HG03457 (cell line): ENCODE measurements around the gene CARHSP1.
"Not testable (repeated sequence)": the region's sequence is repeated elsewhere in the genome, so short reads cannot be mapped to it uniquely, and the experiment has no call there.

ENCODE experiments used
- ATAC-seq: cut with Tn5 transposase; IDR thresholded peaks from one replicate; pipeline ENCODE4 v1.9.1; 2021; ENCODE audit warnings: moderate number of reproducible peaks; ENCODE audit not compliant: unreplicated experiment

CARHSP1 gene

GRCh38 chr16:8873866-8874195, 5.0 kb upstream of the CARHSP1 start:
- not testable (repeated sequence) for ATAC-seq

- ATAC-seq: no peak
Measured at GRCh38 chr16:8872967-8873865, 4.4 kb upstream of the CARHSP1 start.

GRCh38 chr16:8872071-8872470, 3.3 kb upstream of the CARHSP1 start:
- ATAC-seq: no peak

- not testable (repeated sequence) for ATAC-seq
Measured at GRCh38 chr16:8869988-8870241, 1.1 kb upstream of the CARHSP1 start.

DNA sequence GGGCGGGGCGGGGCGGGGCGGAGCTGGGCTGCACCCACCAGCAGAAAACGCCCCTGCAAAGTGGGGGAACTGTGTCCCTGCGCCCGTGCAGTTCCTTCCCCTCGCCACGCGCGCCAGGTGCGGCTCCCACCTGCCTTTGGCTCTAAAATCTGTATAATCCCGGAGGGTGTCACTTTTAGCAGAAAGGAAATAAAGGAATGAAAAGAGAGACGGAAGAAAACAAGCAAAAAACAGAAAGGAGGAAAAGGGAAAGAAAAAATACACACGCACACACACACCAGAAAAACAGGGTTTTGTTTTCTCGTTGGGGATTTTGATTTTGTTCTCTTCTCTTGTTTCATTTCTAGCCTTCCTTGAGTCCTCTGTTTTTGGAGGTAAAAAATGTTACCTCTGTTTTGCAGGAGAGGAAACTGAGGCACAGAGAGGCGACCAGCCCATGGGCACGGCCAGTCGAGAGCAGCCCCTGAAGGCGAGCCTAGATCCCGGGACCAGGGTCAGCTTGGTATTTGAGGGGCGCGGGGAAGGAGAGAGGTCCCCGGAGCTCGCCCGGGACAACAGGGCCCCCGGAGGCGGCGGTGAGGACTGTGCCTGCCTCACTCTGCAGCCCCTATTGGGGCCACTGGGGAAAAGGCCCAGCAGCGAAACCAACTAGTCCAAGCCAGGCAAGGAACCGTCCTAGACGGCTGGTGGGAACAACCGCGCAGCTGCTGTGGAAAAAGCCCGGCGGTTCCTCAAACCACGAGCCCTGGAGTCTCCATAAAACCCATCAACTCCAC, 594 bp upstream of the CARHSP1 start:
- no peak for ATAC-seq

DNA sequence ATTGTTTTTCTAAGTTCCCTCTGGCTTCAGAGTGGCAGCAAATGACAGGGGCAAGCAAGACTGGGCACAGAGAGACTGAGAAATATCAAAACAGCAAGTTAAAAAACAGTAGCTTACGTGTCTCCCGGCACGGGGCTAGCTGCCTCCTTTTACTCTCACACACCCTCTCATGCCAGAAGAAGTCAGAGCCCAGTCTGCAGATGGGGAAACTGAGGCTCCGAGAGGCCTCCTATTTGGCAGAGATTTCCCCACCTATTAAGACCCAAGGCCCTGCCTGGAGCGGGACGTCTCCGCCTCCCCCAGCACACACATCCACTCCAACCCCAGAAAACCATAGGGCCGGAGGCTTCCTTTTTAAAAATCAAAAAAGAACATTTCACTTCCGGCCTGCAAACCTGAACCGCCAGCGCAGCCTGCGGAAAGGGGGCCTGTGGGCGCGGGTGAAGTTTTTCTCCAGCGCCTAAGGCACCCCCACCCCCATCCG, 832 bp downstream of the CARHSP1 start:
- no peak for ATAC-seq

DNA sequence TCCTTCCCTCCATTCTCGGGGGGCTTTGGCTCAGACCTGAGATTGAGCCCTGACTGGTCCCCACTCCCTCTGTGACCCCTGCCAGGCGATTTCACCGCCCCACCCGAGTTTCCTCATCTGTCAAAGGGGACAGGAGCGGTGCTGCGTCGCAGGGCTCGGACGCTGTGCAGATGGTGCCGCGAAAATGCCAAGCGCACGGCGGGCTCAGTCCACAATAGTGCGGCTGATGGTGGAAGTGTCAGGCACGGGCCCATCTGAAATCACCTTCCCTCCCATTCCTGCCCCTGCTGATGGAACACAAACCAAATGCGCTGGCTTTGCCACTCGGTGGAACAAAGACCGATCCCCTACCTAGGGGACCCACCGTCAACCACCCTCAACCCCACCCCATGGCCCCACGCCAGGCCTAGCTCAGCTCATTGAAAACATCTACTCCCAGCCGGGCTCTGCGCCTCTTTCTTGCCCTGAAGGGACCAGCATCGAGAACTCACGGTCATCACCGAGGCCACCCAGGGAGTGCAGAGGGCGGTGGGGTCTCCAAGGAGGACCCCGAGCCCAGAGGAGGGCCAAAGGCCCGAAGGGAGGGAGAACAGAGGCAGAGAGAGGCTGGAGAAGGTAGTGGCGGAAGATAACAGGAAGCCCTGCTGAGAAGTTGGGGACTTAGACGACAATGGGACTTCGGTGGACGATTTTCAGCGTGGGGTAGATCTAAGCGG, 1.4 kb downstream of the CARHSP1 start:
- ATAC-seq: no peak

- ATAC-seq: no peak
Measured at GRCh38 chr16:8866884-8867215, 2.0 kb downstream of the CARHSP1 start.

DNA sequence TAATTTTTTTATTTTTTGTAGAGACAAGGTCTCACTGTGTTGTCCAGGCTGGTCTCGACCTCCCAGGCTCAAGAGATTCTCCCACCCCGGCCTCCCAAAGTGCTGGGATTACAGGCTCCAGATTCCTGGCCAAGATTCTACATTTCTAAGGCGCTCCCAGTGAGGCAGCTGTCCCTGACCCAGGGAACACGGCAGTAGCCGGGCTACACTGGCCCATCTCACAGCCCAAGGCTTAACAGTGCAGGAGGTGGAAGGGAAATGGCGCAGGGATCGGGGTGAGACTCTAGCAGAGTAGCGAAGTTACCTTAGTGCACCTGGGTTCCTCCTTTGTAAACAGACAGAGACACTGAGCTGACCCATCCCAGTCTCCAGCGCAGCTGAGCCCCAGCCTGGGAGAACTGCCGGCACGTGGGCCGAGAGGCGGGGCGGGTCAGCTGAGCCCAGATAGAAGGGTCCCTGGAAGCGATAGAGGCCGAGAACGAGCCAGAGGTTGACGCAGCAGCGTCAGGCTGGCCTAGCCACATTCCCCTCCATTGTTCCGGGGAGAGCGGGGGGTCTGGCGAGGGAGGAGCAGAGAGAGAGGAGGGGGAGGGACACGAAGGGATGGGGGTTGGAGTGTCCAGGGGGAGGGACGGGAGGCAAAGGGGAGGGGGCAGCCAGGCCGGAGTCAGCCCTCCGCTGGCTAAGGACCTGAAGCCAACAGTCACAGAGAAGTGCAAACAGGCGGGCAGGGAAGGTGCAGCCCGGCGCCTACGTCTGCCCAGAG, 2.5 kb downstream of the CARHSP1 start:
- no peak for ATAC-seq

- ATAC-seq: no peak
Measured at GRCh38 chr16:8865145-8865882, 3.5 kb downstream of the CARHSP1 start.

GRCh38 chr16:8864480-8865110, 4.2 kb downstream of the CARHSP1 start:
- ATAC-seq: no peak

- no peak for ATAC-seq
Measured at GRCh38 chr16:8863594-8864424, 5.0 kb downstream of the CARHSP1 start.

GRCh38 chr16:8862309-8863130, 6.3 kb downstream of the CARHSP1 start:
- no peak for ATAC-seq

DNA sequence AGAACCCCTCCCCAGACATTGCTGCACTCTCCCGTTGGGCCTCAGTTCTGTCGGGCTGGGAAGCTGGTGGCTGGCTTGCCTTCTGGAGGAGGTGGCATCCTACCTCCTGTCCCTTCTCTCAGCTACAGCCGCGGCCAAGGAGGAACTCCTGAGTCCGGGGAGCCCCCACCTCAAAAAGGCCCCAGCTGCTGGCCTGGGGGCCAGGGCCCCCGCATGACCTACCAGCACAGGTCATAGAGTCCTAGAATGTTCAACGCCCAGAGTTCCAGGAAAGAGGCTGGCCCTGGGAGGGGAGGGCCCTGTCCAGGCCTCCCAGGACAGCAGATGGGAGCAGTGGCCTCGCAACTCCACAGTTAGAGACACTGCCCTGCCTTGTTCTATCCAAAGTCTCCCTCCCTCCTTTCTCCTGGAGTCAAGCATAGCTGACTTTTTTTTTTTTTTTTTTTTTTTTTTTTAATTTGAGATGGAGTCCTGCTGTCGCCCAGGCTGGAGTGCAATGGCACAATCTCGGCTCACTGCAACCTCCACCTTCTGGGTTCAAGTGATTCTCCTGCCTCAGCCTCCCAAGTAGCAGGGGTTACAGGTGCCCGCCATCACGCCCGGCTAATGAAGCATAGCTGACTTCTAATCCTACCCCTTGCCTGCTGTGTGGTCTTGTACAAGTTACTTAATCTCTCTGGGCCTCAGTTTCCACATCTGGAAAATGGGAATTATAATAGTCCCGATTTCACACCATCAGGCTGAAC, 7.1 kb downstream of the CARHSP1 start:
- no peak for ATAC-seq

GRCh38 chr16:8859913-8860881, 8.6 kb downstream of the CARHSP1 start:
- ATAC-seq: no peak
